H9 (cell line): Measurements from ENCODE around the gene IER2. TPM values are rescaled to one million over a fixed set of nuclear protein-coding genes. Genes with fewer than 3 reads are reported as not detected.

Experiments
- DNase-seq: peaks from one replicate; pipeline ENCODE4 v3.0.0-alpha.2; 2017
- H2AFZ ChIP-seq: one replicate; pipeline ENCODE4 v1.6.1; 2013; ENCODE audit warnings: mild to moderate bottlenecking, low read length, control low read depth, moderate library complexity
- H2AK5ac ChIP-seq: 2 replicates; pipeline ENCODE4 v1.6.1; 2013; ENCODE audit warnings: low read length, control low read depth, mixed read lengths; ENCODE audit not compliant: insufficient read length
- H2BK120ac ChIP-seq: one replicate; pipeline ENCODE4 v1.6.1; 2013; ENCODE audit warnings: low read depth, mild to moderate bottlenecking, low read length, control low read depth, inconsistent platforms; ENCODE audit not compliant: poor library complexity, severe bottlenecking
- H2BK12ac ChIP-seq: 2 replicates; pipeline ENCODE4 v1.6.1; 2013; ENCODE audit warnings: low read length, control low read depth, mixed read lengths, low read depth; ENCODE audit not compliant: insufficient read length
- H2BK15ac ChIP-seq: 2 replicates; pipeline ENCODE4 v1.6.1; 2013; ENCODE audit warnings: low read depth, low read length, control low read depth
- H2BK20ac ChIP-seq: one replicate; pipeline ENCODE4 v1.6.1; 2013; ENCODE audit warnings: low read depth, mild to moderate bottlenecking, low read length, control low read depth, inconsistent platforms; ENCODE audit not compliant: poor library complexity, severe bottlenecking
- H2BK5ac ChIP-seq: 2 replicates; pipeline ENCODE4 v1.6.1; 2013; ENCODE audit warnings: low read length, control low read depth, mixed read lengths; ENCODE audit not compliant: insufficient read length
- H3K14ac ChIP-seq: 2 replicates; pipeline ENCODE4 v1.6.1; 2013; ENCODE audit warnings: low read length, control low read depth; ENCODE audit not compliant: insufficient read depth
- H3K18ac ChIP-seq: 2 replicates; pipeline ENCODE4 v1.6.1; 2013; ENCODE audit warnings: low read depth, mild to moderate bottlenecking, mixed read lengths, low read length, control low read depth; ENCODE audit not compliant: insufficient read length
- H3K23ac ChIP-seq: 2 replicates; pipeline ENCODE4 v1.6.1; 2013; ENCODE audit warnings: low read length, control low read depth, mixed read lengths, low read depth; ENCODE audit not compliant: insufficient read length
- H3K23me2 ChIP-seq: 2 replicates; pipeline ENCODE4 v1.6.1; 2013; ENCODE audit warnings: low read depth, mild to moderate bottlenecking, mixed read lengths, low read length, control low read depth; ENCODE audit not compliant: insufficient read length, poor library complexity, severe bottlenecking
- H3K27ac ChIP-seq: 2 replicates; pipeline ENCODE4 v1.5.1; 2013; ENCODE audit warnings: low read length, control low read depth, mixed read lengths, low read depth; ENCODE audit not compliant: insufficient read length
- H3K27me3 ChIP-seq: 2 replicates; pipeline ENCODE4 v1.6.1; 2013; ENCODE audit warnings: low read length, control low read depth, inconsistent platforms; ENCODE audit not compliant: insufficient read depth
- H3K4ac ChIP-seq: 2 replicates; pipeline ENCODE4 v1.6.1; 2013; ENCODE audit warnings: low read depth, mild to moderate bottlenecking, control low read depth, inconsistent platforms, low read length, moderate library complexity
- H3K4me1 ChIP-seq: 2 replicates; pipeline ENCODE4 v1.6.1; 2013; ENCODE audit warnings: low read length, control low read depth, inconsistent platforms; ENCODE audit not compliant: insufficient read depth
- H3K4me2 ChIP-seq: 2 replicates; pipeline ENCODE4 v1.6.1; 2013; ENCODE audit warnings: low read length, control low read depth, mixed read lengths; ENCODE audit not compliant: insufficient read length, insufficient read depth
- H3K56ac ChIP-seq: 2 replicates; pipeline ENCODE4 v1.6.1; 2013; ENCODE audit warnings: low read depth, mild to moderate bottlenecking, mixed read lengths, low read length, control low read depth; ENCODE audit not compliant: insufficient read length
- H3K79me1 ChIP-seq: 2 replicates; pipeline ENCODE4 v1.6.1; 2013; ENCODE audit warnings: low read depth, mild to moderate bottlenecking, moderate library complexity, low read length, control low read depth, inconsistent platforms; ENCODE audit not compliant: insufficient read depth, poor library complexity, severe bottlenecking
- H3K79me2 ChIP-seq: 2 replicates; pipeline ENCODE4 v1.6.1; 2013; ENCODE audit warnings: low read length, control low read depth, inconsistent platforms; ENCODE audit not compliant: insufficient read depth
- H3K9ac ChIP-seq: 2 replicates; pipeline ENCODE4 v1.6.1; 2013; ENCODE audit warnings: low read length, control low read depth, mixed read lengths; ENCODE audit not compliant: insufficient read length; ENCODE audit errors: extremely low read depth
- H3K9me3 ChIP-seq: one replicate; pipeline ENCODE4 v1.6.1; 2013; ENCODE audit warnings: low read depth, low read length, inconsistent platforms; ENCODE audit not compliant: control insufficient read depth
- H3T11ph ChIP-seq: one replicate; pipeline ENCODE4 v1.6.1; 2013; ENCODE audit warnings: mild to moderate bottlenecking, low read length, control low read depth, inconsistent platforms
- H4K20me1 ChIP-seq: one replicate; pipeline ENCODE4 v1.6.1; 2013; ENCODE audit not compliant: control insufficient read depth, insufficient read length, insufficient read depth
- H4K5ac ChIP-seq: 2 replicates; pipeline ENCODE4 v1.6.1; 2013; ENCODE audit warnings: low read depth, mild to moderate bottlenecking, mixed read lengths, low read length, control low read depth; ENCODE audit not compliant: insufficient read length
- H4K8ac ChIP-seq: replicated peaks from 2 replicates; pipeline ENCODE4 v1.6.1; 2013; ENCODE audit warnings: low read length, control low read depth, mixed read lengths, low read depth; ENCODE audit not compliant: insufficient read length
- H4K91ac ChIP-seq: 2 replicates; pipeline ENCODE4 v1.6.1; 2013; ENCODE audit warnings: low read depth, mild to moderate bottlenecking, moderate library complexity, mixed read lengths, low read length, control low read depth; ENCODE audit not compliant: insufficient read length
- H3K27ac Mint-ChIP-seq, 3 experiments: 2 replicates in 2 of 3; 3 replicates in 1 of 3; pipeline ENCODE4 v1.8.0; 2020 to 2021; ENCODE audit warnings: mixed read lengths in 3 of 3, mild to moderate bottlenecking in 1 of 3, moderate library complexity in 1 of 3
- H3K27me3 Mint-ChIP-seq: 2 replicates; pipeline ENCODE4 v1.8.0; 2021; ENCODE audit warnings: low read depth, mild to moderate bottlenecking, moderate library complexity, mixed read lengths
- H3K36me3 Mint-ChIP-seq, 3 experiments: 2 replicates in 2 of 3; 3 replicates in 1 of 3; pipeline ENCODE4 v1.8.0; 2020 to 2021; ENCODE audit warnings: low read depth in 3 of 3, mixed read lengths in 3 of 3; ENCODE audit not compliant: insufficient read depth in 1 of 3
- H3K4me1 Mint-ChIP-seq, 2 experiments: 2 replicates each; pipeline ENCODE4 v1.8.0; 2020; ENCODE audit warnings: mixed read lengths in 2 of 2
- H3K4me3 Mint-ChIP-seq, 2 experiments: 2 replicates in 1 of 2; 3 replicates in 1 of 2; pipeline ENCODE4 v1.8.0; 2020 to 2021; ENCODE audit warnings: mild to moderate bottlenecking in 2 of 2, mixed read lengths in 2 of 2, moderate library complexity in 1 of 2
- H3K9me3 Mint-ChIP-seq, 2 experiments: 2 replicates in 1 of 2; 3 replicates in 1 of 2; pipeline ENCODE4 v1.8.0; 2020; ENCODE audit warnings: mild to moderate bottlenecking in 2 of 2, mixed read lengths in 2 of 2, moderate library complexity in 1 of 2
- whole genome bisulfite sequencing: extraction: QIAGEN DNeasy Blood & Tissue Kit; methylation state at CpG from one replicate; pipeline ENCODE4 v1.1.7; 2013; ENCODE audit warnings: missing lambda C conversion rate, low lambda C conversion rate, mixed read lengths; ENCODE audit not compliant: insufficient read length; ENCODE audit errors: extremely low coverage; 5-methylcytosine and 5-hydroxymethylcytosine counted together
- total RNA-seq: library from RNA; stranded (reverse); gene quantifications from 2 replicates; pipeline ENCODE4 v1.2.1, GENCODE V29; 2021
- TF ChIP-seq, protein P1 (sequence below): fragments of 200-600 bp; sonication (generic); conservative IDR thresholded peaks from 3 replicates; pipeline ENCODE4 v1.8.0; 2021; ENCODE audit warnings: antibody characterized with exemption, mild to moderate bottlenecking

Gene IER2
- total RNA-seq, 1 experiment from 2014 or later, result 160 TPM

GRCh38 chr19:13189600-13189999 is 39.4 kb downstream of the IER2 start:
- H3K23ac ChIP-seq, result no peak overlapping the region
- no peaks in the 10 kb centered on the region for H3K79me2 ChIP-seq
- no peaks in the 10 kb centered on the region for H3K27me3 Mint-ChIP-seq
- no peak overlapping the region for H2AK5ac ChIP-seq
- no peak overlapping the region for H3K56ac ChIP-seq
- no peak overlapping the region for H2AFZ ChIP-seq
- no peak overlapping the region for H4K8ac ChIP-seq
- H2BK5ac ChIP-seq, result no peak overlapping the region
- no peaks in the 10 kb centered on the region for H4K20me1 ChIP-seq
- no peak overlapping the region for H2BK120ac ChIP-seq
- no peaks in the 10 kb centered on the region for H3K9me3 Mint-ChIP-seq
- H3K27ac Mint-ChIP-seq, result no peak overlapping the region
- TF ChIP-seq, protein P1, sequence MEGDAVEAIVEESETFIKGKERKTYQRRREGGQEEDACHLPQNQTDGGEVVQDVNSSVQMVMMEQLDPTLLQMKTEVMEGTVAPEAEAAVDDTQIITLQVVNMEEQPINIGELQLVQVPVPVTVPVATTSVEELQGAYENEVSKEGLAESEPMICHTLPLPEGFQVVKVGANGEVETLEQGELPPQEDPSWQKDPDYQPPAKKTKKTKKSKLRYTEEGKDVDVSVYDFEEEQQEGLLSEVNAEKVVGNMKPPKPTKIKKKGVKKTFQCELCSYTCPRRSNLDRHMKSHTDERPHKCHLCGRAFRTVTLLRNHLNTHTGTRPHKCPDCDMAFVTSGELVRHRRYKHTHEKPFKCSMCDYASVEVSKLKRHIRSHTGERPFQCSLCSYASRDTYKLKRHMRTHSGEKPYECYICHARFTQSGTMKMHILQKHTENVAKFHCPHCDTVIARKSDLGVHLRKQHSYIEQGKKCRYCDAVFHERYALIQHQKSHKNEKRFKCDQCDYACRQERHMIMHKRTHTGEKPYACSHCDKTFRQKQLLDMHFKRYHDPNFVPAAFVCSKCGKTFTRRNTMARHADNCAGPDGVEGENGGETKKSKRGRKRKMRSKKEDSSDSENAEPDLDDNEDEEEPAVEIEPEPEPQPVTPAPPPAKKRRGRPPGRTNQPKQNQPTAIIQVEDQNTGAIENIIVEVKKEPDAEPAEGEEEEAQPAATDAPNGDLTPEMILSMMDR, result no peak
- H3K4me2 ChIP-seq, result no peak overlapping the region
- no peaks in the 10 kb centered on the region for H3K27me3 ChIP-seq
- H4K5ac ChIP-seq, result no peak overlapping the region
- no peak overlapping the region for H4K91ac ChIP-seq
- no peak overlapping the region for H3K27ac ChIP-seq
- no peak overlapping the region for H3K14ac ChIP-seq
- no peaks in the 10 kb centered on the region for H3K4me1 Mint-ChIP-seq
- no peak overlapping the region for H3K4me3 Mint-ChIP-seq
- no peaks in the 10 kb centered on the region for H3K4me1 ChIP-seq
- no peak overlapping the region for H2BK15ac ChIP-seq
- no peaks in the 10 kb centered on the region for H3K9me3 ChIP-seq
- no peak overlapping the region for H3K18ac ChIP-seq
- H2BK12ac ChIP-seq, result no peak overlapping the region
- no peak overlapping the region for H3K9ac ChIP-seq
- H3K23me2 ChIP-seq, result no peaks in the 10 kb centered on the region
- no peak for DNase-seq
- no peak overlapping the region for H2BK20ac ChIP-seq
- no peaks in the 10 kb centered on the region for H3K79me1 ChIP-seq
- WGBS, result no CpG with 5 or more reads among the region's 4 CpGs
- H3K4ac ChIP-seq, result no peak overlapping the region
- no peak overlapping the region for H3T11ph ChIP-seq
- H3K36me3 Mint-ChIP-seq, result peaks cover 0 to 4% (median 3%) of the 10 kb centered on the region in 3 experiments; a peak in 3 of 7 replicates
